NCI-H748 (cell line): Measurements from ENCODE around the gene PFDN6.
A peak's percentile ranks its signal among the peaks of the same experiment; 100 is the strongest.
"Not testable (repeated sequence)": the region's sequence is repeated elsewhere in the genome, so short reads cannot be mapped to it uniquely, and the experiment has no call there.

Source experiments
- DNase-seq: peaks from one replicate; lab custom pipeline; 2025; ENCODE audit not compliant: unreplicated experiment; lab: John Stamatoyannopoulos, UW

The PFDN6 gene

GRCh38 chr6:33288921-33289783 is at the start of gene PFDN6, which contains the start of gene WDR46:
Gene PFDN6 (plus strand): TSS chr6:33289601. CDS start chr6:33289857, 256 bp downstream.
Gene WDR46 (minus strand): TSS chr6:33289239. CDS start chr6:33289170, 69 bp downstream.
- peak; percentile 91 for DNase-seq

- no peak for DNase-seq
Observed at GRCh38 chr6:33241968-33242367, 47.4 kb upstream of the PFDN6 start.

GRCh38 chr6:33243476-33243875 is 45.9 kb upstream of the PFDN6 start:
- no peak for DNase-seq

GRCh38 chr6:33247977-33248642 is 41.3 kb upstream of the PFDN6 start:
- peak; percentile 90 for DNase-seq

GRCh38 chr6:33248643-33248931 is 40.8 kb upstream of the PFDN6 start:
- DNase-seq, result peak; percentile 81

GRCh38 chr6:33248932-33249731 is 40.3 kb upstream of the PFDN6 start:
- DNase-seq, result peak; percentile 100

GRCh38 chr6:33249732-33250630 is 39.4 kb upstream of the PFDN6 start:
- DNase-seq, result no peak

GRCh38 chr6:33250731-33251130 is 38.7 kb upstream of the PFDN6 start:
- DNase-seq, result no peak

- DNase-seq, result no peak
Observed at GRCh38 chr6:33251395-33252012, 37.9 kb upstream of the PFDN6 start.

- DNase-seq, result no peak
Observed at GRCh38 chr6:33252759-33253158, 36.6 kb upstream of the PFDN6 start.

GRCh38 chr6:33254591-33254990 is 34.8 kb upstream of the PFDN6 start:
- no peak for DNase-seq

- no peak for DNase-seq
Observed at GRCh38 chr6:33259032-33259431, 30.4 kb upstream of the PFDN6 start.

GRCh38 chr6:33262490-33262889 is 26.9 kb upstream of the PFDN6 start:
- not testable (repeated sequence) for DNase-seq

- no peak for DNase-seq
Observed at GRCh38 chr6:33264015-33264414, 25.4 kb upstream of the PFDN6 start.

GRCh38 chr6:33271117-33271467 is 18.3 kb upstream of the PFDN6 start:
- peak; percentile 58 for DNase-seq

GRCh38 chr6:33271468-33272274 is 17.7 kb upstream of the PFDN6 start, which contains the start of the genes RPS18 and VPS52:
Gene RPS18 (plus strand): TSS chr6:33272075. CDS start chr6:33272120, 45 bp downstream.
Gene VPS52 (minus strand): TSS chr6:33271876. CDS start chr6:33271675, 201 bp downstream.
- peak; percentile 99 for DNase-seq

GRCh38 chr6:33272275-33273128 is 16.9 kb upstream of the PFDN6 start:
- no peak for DNase-seq
